Measurements from ENCODE around the gene CCBE1. TPM values are rescaled to one million over a fixed set of nuclear protein-coding genes. Genes with fewer than 3 reads are reported as not detected.

CCBE1 gene
- total RNA-seq, 2 donors from 2014 or later, result 1.00 to 2.9 TPM

DNA sequence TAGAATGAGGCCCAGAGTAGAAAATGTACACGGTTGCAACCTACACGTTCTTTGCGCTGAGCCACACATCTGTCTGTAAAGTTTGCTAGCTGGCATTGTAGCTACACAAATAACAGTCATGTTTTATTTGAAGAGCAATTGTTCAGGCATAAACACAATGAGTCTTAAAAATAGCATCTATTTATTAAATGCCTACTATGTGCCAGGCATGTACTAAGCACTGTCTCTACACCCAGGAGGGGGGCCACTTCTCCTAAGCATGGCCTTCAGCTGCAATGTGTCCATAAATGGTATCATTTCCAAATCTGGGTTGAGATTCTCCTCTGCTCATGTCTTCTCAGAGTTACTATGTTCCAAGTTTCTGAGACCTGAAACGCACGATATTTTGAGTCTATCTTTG lies 182.1 kb downstream of the CCBE1 start:
- H3K4me3 Mint-ChIP-seq, result no peak overlapping the region
- H3K27ac Mint-ChIP-seq, result no peak overlapping the region
- H3K4me1 Mint-ChIP-seq, result peaks cover 22% of the 10 kb centered on the region
- no peak overlapping the region for H3K9ac ChIP-seq (ENCODE audit: extremely low read depth, low read length, poor library complexity, severe bottlenecking)
- H3K27me3 Mint-ChIP-seq (ENCODE audit: insufficient read depth), result peaks cover 54% of the 10 kb centered on the region
- no peaks in the 10 kb centered on the region for H3K9me3 ChIP-seq (ENCODE audit: control insufficient read depth, low read length)
- no peak for TF ChIP-seq CTCF (conservative IDR thresholded peaks at IDR 0.05)
- peaks cover 7% of the 10 kb centered on the region for H3K4me1 ChIP-seq (ENCODE audit: control insufficient read depth, insufficient read depth, low read length)
- H3K4me3 ChIP-seq (ENCODE audit: low read length), result no peak overlapping the region
- no peaks in the 10 kb centered on the region for H3K36me3 Mint-ChIP-seq (ENCODE audit: low read depth)
- H3K27ac ChIP-seq (ENCODE audit: low read depth, low read length), result no peak overlapping the region
- H3K27me3 ChIP-seq (ENCODE audit: control insufficient read depth, insufficient read depth, low read length, poor library complexity, severe bottlenecking), result peaks cover 78% of the 10 kb centered on the region
- H3K36me3 ChIP-seq (ENCODE audit: control insufficient read depth, insufficient read depth, low read length), result no peaks in the 10 kb centered on the region
- no peak for DNase-seq
- WGBS, 2 experiments (ENCODE audit: insufficient coverage in 1 of 2, insufficient read length in 1 of 2), result 98 to 100% methylated on average over 5 of the region's 5 CpGs
- no peaks in the 10 kb centered on the region for H3K9me3 Mint-ChIP-seq

DNA sequence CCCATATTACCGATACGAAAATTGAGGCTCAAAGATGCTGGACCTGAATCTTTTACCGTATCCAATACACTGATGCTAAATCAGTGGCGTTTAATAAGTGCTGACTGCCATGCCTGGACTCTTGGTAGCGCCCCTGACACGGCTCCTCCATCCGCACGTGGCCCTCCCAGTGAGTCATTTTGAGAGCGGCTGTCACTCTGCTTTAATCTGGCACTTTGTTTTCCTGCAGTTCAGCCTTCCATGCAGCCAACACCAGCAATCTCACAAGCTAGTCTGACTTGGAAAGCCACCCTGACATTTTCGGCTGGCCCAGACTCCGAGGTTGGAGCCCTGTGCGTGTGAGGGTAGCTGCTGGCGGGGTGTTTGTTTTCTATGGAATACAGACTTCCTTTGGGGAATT lies 183.0 kb downstream of the CCBE1 start:
- 81 to 93% methylated on average over 4 to 13 of the region's 13 CpGs for WGBS, 2 experiments (ENCODE audit: insufficient coverage in 1 of 2, insufficient read length in 1 of 2)
- peaks cover 22% of the 10 kb centered on the region for H3K4me1 Mint-ChIP-seq
- Histone ChIP-seq H3K27ac (ENCODE audit: low read depth, low read length) (no peak overlapping the region), H3K4me3 (ENCODE audit: low read length) (no peak overlapping the region), H3K27me3 (ENCODE audit: control insufficient read depth, insufficient read depth, low read length, poor library complexity, severe bottlenecking) (peaks cover 70% of the 10 kb centered on the region), H3K4me1 (ENCODE audit: control insufficient read depth, insufficient read depth, low read length) (peaks cover 7% of the 10 kb centered on the region), H3K9ac (ENCODE audit: extremely low read depth, low read length, poor library complexity, severe bottlenecking) (no peak overlapping the region), H3K9me3 (ENCODE audit: control insufficient read depth, low read length) (no peaks in the 10 kb centered on the region), H3K36me3 (ENCODE audit: control insufficient read depth, insufficient read depth, low read length) (no peaks in the 10 kb centered on the region)
- TF ChIP-seq CTCF (conservative IDR thresholded peaks at IDR 0.05), result no peak
- H3K27me3 Mint-ChIP-seq (ENCODE audit: insufficient read depth), result peaks cover 50% of the 10 kb centered on the region
- no peak overlapping the region for H3K27ac Mint-ChIP-seq
- H3K9me3 Mint-ChIP-seq, result no peaks in the 10 kb centered on the region
- H3K36me3 Mint-ChIP-seq (ENCODE audit: low read depth), result no peaks in the 10 kb centered on the region
- DNase-seq, result no peak
- H3K4me3 Mint-ChIP-seq, result no peak overlapping the region

DNA sequence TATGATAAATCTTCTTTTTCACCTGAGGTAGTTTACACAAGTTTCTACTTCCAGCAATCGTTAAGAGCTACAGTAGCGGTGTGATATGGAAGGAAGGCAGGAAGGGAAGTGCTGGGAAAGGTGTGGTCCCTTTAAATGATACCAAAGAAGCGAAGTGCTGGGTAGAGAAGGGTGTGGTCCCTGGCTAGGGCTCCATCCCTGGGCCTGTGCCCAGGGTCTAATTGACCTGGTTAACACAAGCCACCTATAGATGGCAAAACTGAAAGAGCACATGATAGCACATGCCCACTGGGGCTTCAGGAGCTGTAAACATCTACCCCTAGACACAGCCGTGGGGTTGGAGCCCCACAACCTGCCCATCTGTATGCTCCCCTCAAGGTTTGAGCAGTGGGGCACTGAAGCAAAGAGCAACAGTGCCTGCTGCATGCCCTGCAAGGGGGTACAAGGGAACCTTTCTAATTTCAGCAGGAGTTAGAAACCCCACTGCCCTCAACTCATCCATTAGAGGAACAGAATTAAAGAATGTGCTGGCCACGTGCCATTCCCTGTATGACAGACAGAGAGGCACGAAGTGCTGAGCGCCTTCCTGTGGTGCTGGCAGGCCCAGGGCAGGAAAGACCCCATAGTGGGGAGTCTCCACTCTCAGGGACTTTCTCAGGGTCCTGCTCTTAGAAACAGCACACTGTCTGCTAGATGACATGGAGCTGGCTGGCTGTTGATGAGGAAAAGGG lies 185.0 kb downstream of the CCBE1 start:
- no peak for TF ChIP-seq CTCF (conservative IDR thresholded peaks at IDR 0.05)
- H3K36me3 ChIP-seq (ENCODE audit: control insufficient read depth, insufficient read depth, low read length), result no peaks in the 10 kb centered on the region
- H3K27ac ChIP-seq (ENCODE audit: low read depth, low read length), result no peak overlapping the region
- H3K4me1 Mint-ChIP-seq, result peaks cover 22% of the 10 kb centered on the region
- no peak overlapping the region for H3K4me3 ChIP-seq (ENCODE audit: low read length)
- no peak overlapping the region for H3K4me3 Mint-ChIP-seq
- WGBS, 2 experiments (ENCODE audit: insufficient coverage in 1 of 2, insufficient read length in 1 of 2), result 67 to 84% methylated on average over 1 to 7 of the region's 7 CpGs
- DNase-seq, result no peak
- H3K27ac Mint-ChIP-seq, result no peak overlapping the region
- peaks cover 39% of the 10 kb centered on the region for H3K27me3 Mint-ChIP-seq (ENCODE audit: insufficient read depth)
- no peaks in the 10 kb centered on the region for H3K9me3 Mint-ChIP-seq
- H3K27me3 ChIP-seq (ENCODE audit: control insufficient read depth, insufficient read depth, low read length, poor library complexity, severe bottlenecking), result peaks cover 55% of the 10 kb centered on the region
- H3K4me1 ChIP-seq (ENCODE audit: control insufficient read depth, insufficient read depth, low read length), result peaks cover 4% of the 10 kb centered on the region
- H3K9ac ChIP-seq (ENCODE audit: extremely low read depth, low read length, poor library complexity, severe bottlenecking), result no peak overlapping the region
- H3K36me3 Mint-ChIP-seq (ENCODE audit: low read depth), result no peaks in the 10 kb centered on the region
- H3K9me3 ChIP-seq (ENCODE audit: control insufficient read depth, low read length), result no peaks in the 10 kb centered on the region

Data from endodermal cell (in vitro differentiated cells).